Calu3 (cell line): Measurements from ENCODE around the gene GPR82. TPM values are rescaled to one million over a fixed set of nuclear protein-coding genes. Genes with fewer than 3 reads are reported as not detected.

ENCODE experiments used
- BruUV-seq: library from RNA; stranded (reverse); fragments of 400-500 nt; replicated peaks from 2 replicates; lab custom pipeline; 2021; lab: Mats Ljungman, UMichigan
- CTCF ChIA-PET: fragments of 300-600 bp; sonication (Branson Sonifier 250); formaldehyde crosslinking; loops from one replicate; lab custom pipeline; 2022; ENCODE audit warnings: antibody characterized with exemption; lab: Charles Lee
- DNase-seq: peaks from one replicate; pipeline ENCODE4 v3.0.0; 2022
- H3K27ac Mint-ChIP-seq: one replicate; pipeline ENCODE4 v1.8.0; 2022; ENCODE audit warnings: mixed read lengths; ENCODE audit not compliant: unreplicated experiment
- H3K27me3 Mint-ChIP-seq: one replicate; pipeline ENCODE4 v1.8.0; 2022; ENCODE audit warnings: mixed read lengths; ENCODE audit not compliant: unreplicated experiment
- H3K36me3 Mint-ChIP-seq: one replicate; pipeline ENCODE4 v1.8.0; 2022; ENCODE audit warnings: mild to moderate bottlenecking, moderate library complexity, mixed read lengths; ENCODE audit not compliant: insufficient read depth, unreplicated experiment
- H3K4me1 Mint-ChIP-seq: one replicate; pipeline ENCODE4 v1.8.0; 2022; ENCODE audit warnings: mild to moderate bottlenecking, low read depth, mixed read lengths; ENCODE audit not compliant: unreplicated experiment
- H3K4me3 Mint-ChIP-seq: one replicate; pipeline ENCODE4 v1.8.0; 2022; ENCODE audit warnings: mild to moderate bottlenecking, low read depth, moderate library complexity, mixed read lengths; ENCODE audit not compliant: unreplicated experiment
- H3K9me3 Mint-ChIP-seq: one replicate; pipeline ENCODE4 v1.8.0; 2022; ENCODE audit warnings: low read depth, mixed read lengths; ENCODE audit not compliant: unreplicated experiment
- CTCF ChIP-seq: fragments of 200-600 bp; IDR thresholded peaks from one replicate; pipeline ENCODE4 v1.8.0; 2022; ENCODE audit warnings: antibody characterized with exemption; ENCODE audit not compliant: unreplicated experiment
- intact Hi-C: fragments of 100-400 bp; cut with micrococcal nuclease; formaldehyde crosslinking; loops from one replicate; pipeline ENCODE4 v1.10.0; 2022; ENCODE audit not compliant: unreplicated experiment
- total RNA-seq: library from RNA; stranded (reverse); gene quantifications from 2 replicates; pipeline ENCODE4 v1.2.3, GENCODE V29; 2022

The GPR82 gene
- total RNA-seq, 1 experiment from 2014 or later: not detected

- TF ChIP-seq CTCF: no peak
- Mint-ChIP-seq H3K4me1 (peaks cover 39% of the 10 kb centered on the region), H3K36me3 (no peaks in the 10 kb centered on the region), H3K27me3 (no peaks in the 10 kb centered on the region), H3K4me3 (no peak overlapping the region), H3K9me3 (no peaks in the 10 kb centered on the region), H3K27ac (peak overlapping the region; percentile 6)
- intact Hi-C loops: no loop called here
- DNase-seq: no peak
- BruUV-seq: no TSS peak
- CTCF ChIA-PET: no interaction called here
Observed at GRCh38 chrX:41761702-41762101, 37.7 kb downstream of the GPR82 start.

DNA sequence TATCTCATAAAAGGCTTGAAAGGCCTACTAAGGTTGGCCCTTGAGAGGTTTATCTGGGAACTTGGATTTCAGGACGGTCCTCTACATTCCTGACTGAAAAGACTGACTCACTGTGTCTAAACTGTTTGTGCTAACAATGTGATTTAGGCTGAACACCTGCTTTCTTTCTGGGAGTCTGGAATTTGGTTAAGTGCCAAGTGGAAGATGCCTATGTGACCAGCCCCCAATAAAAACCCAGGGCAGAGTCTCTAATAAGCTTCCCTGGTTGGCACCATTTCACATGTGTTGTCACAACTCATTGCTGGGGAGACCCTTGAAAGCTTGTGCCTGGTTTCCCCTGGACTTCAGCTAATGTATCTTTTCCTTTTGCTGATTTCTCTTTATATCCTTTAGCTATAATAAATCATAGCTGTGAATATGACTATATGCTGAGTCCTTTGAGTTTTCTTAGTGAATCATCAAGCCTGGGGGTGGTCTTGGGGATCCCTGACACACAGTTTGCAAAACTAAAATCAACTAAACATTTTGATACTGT, 55.1 kb downstream of the GPR82 start:
- DNase-seq: peak; percentile 33
- CTCF ChIA-PET: no interaction called here
- TF ChIP-seq CTCF: no peak
- intact Hi-C loops: no loop called here
- Mint-ChIP-seq H3K4me1 (no peaks in the 10 kb centered on the region), H3K27ac (no peak overlapping the region), H3K9me3 (no peaks in the 10 kb centered on the region), H3K4me3 (peak overlapping the region; percentile 12), H3K36me3 (no peaks in the 10 kb centered on the region), H3K27me3 (no peaks in the 10 kb centered on the region)
- BruUV-seq: no TSS peak

Other genes starting within 250 kb of the GPR82 start
- gene GPR34, start 35.2 kb upstream of the GPR82 start, total RNA-seq: not detected in 2 replicates
- 138 and 157 TPM in 2 replicates for gene CASK, start 199.4 kb downstream of the GPR82 start, total RNA-seq